SJSA1 (cell line): Measurements from ENCODE around the gene MFN1. TPM values are rescaled to one million over a fixed set of nuclear protein-coding genes. Genes with fewer than 3 reads are reported as not detected.

ENCODE experiments used
- DNase-seq, 2 experiments: peaks; one replicate each; pipeline ENCODE4 v3.0.0-alpha.2; 2015 to 2020; ENCODE audit warnings: low spot score in 2 of 2, low read depth in 1 of 2
- H3K27ac ChIP-seq: fragments of 250-450 bp; sonication (Bioruptor Pico); 2 replicates; pipeline ENCODE4 v1.5.1; 2020; ENCODE audit warnings: mild to moderate bottlenecking, moderate library complexity
- H3K27me3 ChIP-seq: fragments of 250-450 bp; sonication (Bioruptor Pico); replicated peaks from 2 replicates; pipeline ENCODE4 v1.5.1; 2020; ENCODE audit warnings: mild to moderate bottlenecking, moderate library complexity
- H3K36me3 ChIP-seq: fragments of 250-450 bp; sonication (Bioruptor Pico); 2 replicates; pipeline ENCODE4 v1.5.1; 2020; ENCODE audit warnings: mild to moderate bottlenecking
- H3K4me1 ChIP-seq: fragments of 250-450 bp; sonication (Bioruptor Pico); replicated peaks from 2 replicates; pipeline ENCODE4 v1.6.1; 2021; ENCODE audit warnings: mild to moderate bottlenecking
- H3K4me3 ChIP-seq: fragments of 250-450 bp; sonication (Bioruptor Pico); 2 replicates; pipeline ENCODE4 v1.5.1; 2020; ENCODE audit warnings: mild to moderate bottlenecking
- H3K9me3 ChIP-seq: fragments of 250-450 bp; sonication (Bioruptor Pico); replicated peaks from 2 replicates; pipeline ENCODE4 v1.5.1; 2020; ENCODE audit warnings: mild to moderate bottlenecking
- total RNA-seq: library from RNA; depleted of rRNA; stranded (reverse); fragments of >200 nt; shearing (Covaris generic); gene quantifications from 2 replicates; pipeline ENCODE4 v1.2.3, GENCODE V29; 2014

Gene MFN1
- total RNA-seq, 1 experiment from 2014 or later = 29.7 TPM

GRCh38 chr3:179375091-179375999 is 27.8 kb downstream of the MFN1 start:
- Histone ChIP-seq H3K27ac (no peak overlapping the region), H3K4me3 (no peak overlapping the region), H3K36me3 (peaks cover 40% of the 10 kb centered on the region), H3K27me3 (no peaks in the 10 kb centered on the region), H3K9me3 (no peaks in the 10 kb centered on the region), H3K4me1 (no peaks in the 10 kb centered on the region)
- DNase-seq = no peak

- Histone ChIP-seq H3K27me3 (no peaks in the 10 kb centered on the region), H3K9me3 (no peaks in the 10 kb centered on the region), H3K4me3 (no peak overlapping the region), H3K36me3 (peaks cover 48% of the 10 kb centered on the region), H3K27ac (no peak overlapping the region), H3K4me1 (no peaks in the 10 kb centered on the region)
- no peak for DNase-seq
These were observed 29.0 kb downstream of the MFN1 start for GRCh38 chr3:179376474-179376873.

- Histone ChIP-seq H3K27me3 (no peaks in the 10 kb centered on the region), H3K27ac (no peak overlapping the region), H3K9me3 (no peaks in the 10 kb centered on the region), H3K4me1 (no peaks in the 10 kb centered on the region), H3K4me3 (no peak overlapping the region), H3K36me3 (peaks cover 41% of the 10 kb centered on the region)
- DNase-seq = no peak
These were observed 44.4 kb downstream of the MFN1 start for GRCh38 chr3:179391906-179392305.

GRCh38 chr3:179398574-179399231 is 51.2 kb downstream of the MFN1 start:
- DNase-seq = peak in 1 of 2 experiments; percentile 22
- H3K4me1 ChIP-seq = peaks cover 12% of the 10 kb centered on the region; the same call in 1 of the 2 replicates
- peaks cover 49% of the 10 kb centered on the region for H3K36me3 ChIP-seq
- H3K27ac ChIP-seq = peak overlapping the region; percentile 30; the same call in 1 of the 2 replicates
- no peak overlapping the region for H3K4me3 ChIP-seq
- no peaks in the 10 kb centered on the region for H3K27me3 ChIP-seq
- H3K9me3 ChIP-seq = no peaks in the 10 kb centered on the region

GRCh38 chr3:179401561-179401960 is 54.1 kb downstream of the MFN1 start:
- H3K4me3 ChIP-seq = no peak overlapping the region
- peaks cover 12% of the 10 kb centered on the region; the same call in 1 of the 2 replicates for H3K4me1 ChIP-seq
- no peak overlapping the region for H3K27ac ChIP-seq
- no peak for DNase-seq
- H3K27me3 ChIP-seq = no peaks in the 10 kb centered on the region
- no peaks in the 10 kb centered on the region for H3K9me3 ChIP-seq
- peaks cover 65% of the 10 kb centered on the region for H3K36me3 ChIP-seq

- no peak overlapping the region for H3K27ac ChIP-seq
- H3K4me3 ChIP-seq = no peak overlapping the region
- peaks cover 12% of the 10 kb centered on the region; the same call in 1 of the 2 replicates for H3K4me1 ChIP-seq
- H3K27me3 ChIP-seq = no peaks in the 10 kb centered on the region
- no peak for DNase-seq
- peaks cover 72% of the 10 kb centered on the region for H3K36me3 ChIP-seq
- no peaks in the 10 kb centered on the region for H3K9me3 ChIP-seq
These were observed 55.5 kb downstream of the MFN1 start for GRCh38 chr3:179402963-179403362.

- no peaks in the 10 kb centered on the region for H3K27me3 ChIP-seq
- no peaks in the 10 kb centered on the region; the same call in 1 of the 2 replicates for H3K4me1 ChIP-seq
- no peaks in the 10 kb centered on the region for H3K9me3 ChIP-seq
- no peak for DNase-seq
- no peak overlapping the region for H3K4me3 ChIP-seq
- peaks cover 70% of the 10 kb centered on the region for H3K36me3 ChIP-seq
- no peak overlapping the region for H3K27ac ChIP-seq
These were observed 56.8 kb downstream of the MFN1 start for GRCh38 chr3:179404307-179404706.

- Histone ChIP-seq H3K36me3 (peaks cover 52% of the 10 kb centered on the region), H3K4me3 (no peak overlapping the region), H3K9me3 (no peaks in the 10 kb centered on the region), H3K27me3 (no peaks in the 10 kb centered on the region), H3K4me1 (no peaks in the 10 kb centered on the region), H3K27ac (no peak overlapping the region)
- no peak for DNase-seq
These were observed 62.8 kb downstream of the MFN1 start for GRCh38 chr3:179410331-179410730.

- no peak overlapping the region for H3K27ac ChIP-seq
- H3K36me3 ChIP-seq = peaks cover 48% of the 10 kb centered on the region
- H3K4me1 ChIP-seq = no peaks in the 10 kb centered on the region
- no peaks in the 10 kb centered on the region for H3K27me3 ChIP-seq
- no peak for DNase-seq
- no peak overlapping the region for H3K4me3 ChIP-seq
- no peaks in the 10 kb centered on the region for H3K9me3 ChIP-seq
These were observed 63.5 kb downstream of the MFN1 start for GRCh38 chr3:179410999-179411398.

GRCh38 chr3:179414804-179415203 is 67.3 kb downstream of the MFN1 start:
- H3K4me3 ChIP-seq = no peak overlapping the region
- no peak for DNase-seq
- no peaks in the 10 kb centered on the region for H3K4me1 ChIP-seq
- H3K9me3 ChIP-seq = no peaks in the 10 kb centered on the region
- no peaks in the 10 kb centered on the region for H3K27me3 ChIP-seq
- no peak overlapping the region for H3K27ac ChIP-seq
- H3K36me3 ChIP-seq = peaks cover 60% of the 10 kb centered on the region

GRCh38 chr3:179415377-179415776 is 67.9 kb downstream of the MFN1 start:
- DNase-seq = no peak
- Histone ChIP-seq H3K9me3 (no peaks in the 10 kb centered on the region), H3K36me3 (peaks cover 59% of the 10 kb centered on the region), H3K27ac (no peak overlapping the region), H3K4me1 (no peaks in the 10 kb centered on the region), H3K27me3 (no peaks in the 10 kb centered on the region), H3K4me3 (no peak overlapping the region)

GRCh38 chr3:179416681-179417080 is 69.2 kb downstream of the MFN1 start:
- no peak for DNase-seq
- H3K36me3 ChIP-seq = peaks cover 54% of the 10 kb centered on the region
- no peak overlapping the region for H3K27ac ChIP-seq

GRCh38 chr3:179418610-179419009 is 71.1 kb downstream of the MFN1 start:
- Histone ChIP-seq H3K36me3 (peaks cover 55% of the 10 kb centered on the region), H3K9me3 (no peaks in the 10 kb centered on the region), H3K27me3 (no peaks in the 10 kb centered on the region), H3K4me3 (no peak overlapping the region), H3K4me1 (no peaks in the 10 kb centered on the region), H3K27ac (no peak overlapping the region)
- DNase-seq = no peak

More at GRCh38 chr3:179416681-179417080, 69.2 kb downstream of the MFN1 start:
- H3K27me3 ChIP-seq = no peaks in the 10 kb centered on the region
- H3K4me1 ChIP-seq = no peaks in the 10 kb centered on the region
- H3K9me3 ChIP-seq = no peaks in the 10 kb centered on the region
- H3K4me3 ChIP-seq = no peak overlapping the region

GRCh38 chr3:179421500-179421899 is 74.0 kb downstream of the MFN1 start:
- Histone ChIP-seq H3K27ac (no peak overlapping the region), H3K4me3 (no peak overlapping the region), H3K27me3 (no peaks in the 10 kb centered on the region), H3K36me3 (peaks cover 64% of the 10 kb centered on the region), H3K9me3 (no peaks in the 10 kb centered on the region), H3K4me1 (no peaks in the 10 kb centered on the region)
- DNase-seq = no peak
